ENCODE data around the gene FRMD4A.
"Not testable (repeated sequence)": the region's sequence is repeated elsewhere in the genome, so short reads cannot be mapped to it uniquely, and the experiment has no call there.

The FRMD4A gene

GRCh38 chr10:14099885-14100284 lies 230.8 kb downstream of the FRMD4A start:
- DNase-seq (ENCODE audit: low read depth): no peak

- no peak for DNase-seq (ENCODE audit: low read depth)
These were observed 236.8 kb downstream of the FRMD4A start for GRCh38 chr10:14093730-14094484.

GRCh38 chr10:14092799-14093198 lies 237.9 kb downstream of the FRMD4A start:
- DNase-seq (ENCODE audit: low read depth): no peak

- no peak for DNase-seq (ENCODE audit: low read depth)
These were observed 241.0 kb downstream of the FRMD4A start for GRCh38 chr10:14089556-14090292.

- no peak for DNase-seq (ENCODE audit: low read depth)
These were observed 243.2 kb downstream of the FRMD4A start for GRCh38 chr10:14087566-14087965.

GRCh38 chr10:14086596-14086995 lies 244.1 kb downstream of the FRMD4A start:
- DNase-seq (ENCODE audit: low read depth): no peak

- no peak for DNase-seq (ENCODE audit: low read depth)
These were observed 245.8 kb downstream of the FRMD4A start for GRCh38 chr10:14084875-14085274.

GRCh38 chr10:14080795-14081194 lies 249.9 kb downstream of the FRMD4A start:
- DNase-seq (ENCODE audit: low read depth): no peak

GRCh38 chr10:14077430-14077829 lies 253.3 kb downstream of the FRMD4A start:
- no peak for DNase-seq (ENCODE audit: low read depth)

GRCh38 chr10:14074062-14074884 lies 256.5 kb downstream of the FRMD4A start:
- no peak for DNase-seq (ENCODE audit: low read depth)

- DNase-seq (ENCODE audit: low read depth): no peak
These were observed 258.2 kb downstream of the FRMD4A start for GRCh38 chr10:14072541-14072940.

GRCh38 chr10:14071956-14072355 lies 258.8 kb downstream of the FRMD4A start:
- no peak for DNase-seq (ENCODE audit: low read depth)

- DNase-seq (ENCODE audit: low read depth): no peak
These were observed 262.0 kb downstream of the FRMD4A start for GRCh38 chr10:14068601-14069250.

GRCh38 chr10:14067638-14068037 lies 263.1 kb downstream of the FRMD4A start:
- not testable (repeated sequence) for DNase-seq (ENCODE audit: low read depth)

- DNase-seq (ENCODE audit: low read depth): no peak
These were observed 264.6 kb downstream of the FRMD4A start for GRCh38 chr10:14066106-14066505.

- no peak for DNase-seq (ENCODE audit: low read depth)
These were observed 267.0 kb downstream of the FRMD4A start for GRCh38 chr10:14063531-14064285.

- DNase-seq (ENCODE audit: low read depth): no peak
These were observed 268.0 kb downstream of the FRMD4A start for GRCh38 chr10:14062528-14063260.

- DNase-seq (ENCODE audit: low read depth): no peak
These were observed 270.2 kb downstream of the FRMD4A start for GRCh38 chr10:14060320-14061070.

- no peak for DNase-seq (ENCODE audit: low read depth)
These were observed 274.0 kb downstream of the FRMD4A start for GRCh38 chr10:14056610-14057332.
